Mammary epithelial cell (primary cell): ENCODE measurements around the gene PLPP3.

Experiments
- CTCF ChIP-seq, 2 donors: IDR thresholded peaks in 1 of 2; conservative IDR thresholded peaks in 1 of 2; 2 replicates each; pipeline ENCODE4 v1.5.1; 2011 to 2012; ENCODE audit warnings: inconsistent platforms in 2 of 2, low read length in 2 of 2, mild to moderate bottlenecking in 2 of 2, control low read depth in 1 of 2, low read depth in 1 of 2; ENCODE audit not compliant: insufficient read depth in 1 of 2; ENCODE audit errors: extremely low read depth in 1 of 2
- EZH2 ChIP-seq: IDR thresholded peaks from 2 replicates; pipeline ENCODE4 v1.6.1; 2012; ENCODE audit warnings: low read length, inconsistent platforms, borderline replicate concordance

GRCh38 chr1:56627636-56628039 is 48.3 kb upstream of the PLPP3 start:
- TF ChIP-seq CTCF (conservative IDR thresholded peaks at IDR 0.05 in 1 of 2, IDR thresholded peaks at IDR 0.05 in 1 of 2; ENCODE audit: extremely low read depth in 1 of 2, insufficient read depth in 1 of 2, low read depth in 1 of 2, low read length in 2 of 2) = no peak
- TF ChIP-seq EZH2 = no peak
